Heart left ventricle (tissue), 16 donors: Measurements from ENCODE around the gene CMTM3. TPM values are rescaled to one million over a fixed set of nuclear protein-coding genes. Genes with fewer than 3 reads are reported as not detected.
A peak's percentile ranks its signal among the peaks of the same experiment; 100 is the strongest.

Experiments
- ATAC-seq, 4 donors: fragments of 200-7000 bp; cut with Tn5 transposase; one replicate each; pipeline ENCODE4 v1.9.1; 2020 to 2022; ENCODE audit warnings: moderate library complexity in 4 of 4, mild to moderate bottlenecking in 3 of 4, moderate number of reproducible peaks in 1 of 4
- DNase-seq, 5 donors: peaks; one replicate each; pipeline ENCODE4 v3.0.0-alpha.2; 2020
- H3K27ac ChIP-seq, 12 donors: fragments of 200-600 bp; sonication (generic) in 4 of 12; one replicate each; pipeline versions ENCODE4 v1.5.0 to v1.8.0; 2016 to 2022; ENCODE audit warnings: mild to moderate bottlenecking in 2 of 12
- H3K27me3 ChIP-seq, 9 donors: fragments of 200-600 bp; sonication (generic) in 2 of 9; one replicate each; pipeline versions ENCODE4 v1.5.1 to v1.8.0; 2016 to 2022; ENCODE audit warnings: mild to moderate bottlenecking in 3 of 9
- H3K36me3 ChIP-seq, 9 donors: fragments of 200-600 bp; sonication (generic) in 2 of 9; one replicate each; pipeline versions ENCODE4 v1.5.0 to v1.8.0; 2018 to 2022; ENCODE audit warnings: mild to moderate bottlenecking in 2 of 9
- H3K4me1 ChIP-seq, 12 donors: fragments of 200-600 bp; sonication (generic) in 4 of 12; one replicate each; pipeline versions ENCODE4 v1.5.0 to v1.8.0; 2016 to 2022; ENCODE audit warnings: mild to moderate bottlenecking in 3 of 12
- H3K4me3 ChIP-seq, 12 donors: fragments of 200-600 bp; sonication (generic) in 4 of 12; one replicate each; pipeline versions ENCODE4 v1.5.0 to v1.8.0; 2017 to 2022; ENCODE audit warnings: mild to moderate bottlenecking in 9 of 12, moderate library complexity in 4 of 12
- H3K9me3 ChIP-seq, 12 donors: fragments of 200-600 bp; sonication (generic) in 4 of 12; one replicate each; pipeline versions ENCODE4 v1.5.0 to v1.8.0; 2016 to 2022; ENCODE audit warnings: mild to moderate bottlenecking in 1 of 12
- POLR2A ChIP-seq, 2 donors: fragments of 450-650 bp; IDR thresholded peaks; one replicate each; pipeline ENCODE4 v1.6.1; 2017; ENCODE audit warnings: antibody characterized with exemption in 2 of 2, mild to moderate bottlenecking in 2 of 2, moderate library complexity in 2 of 2
- WGBS, 4 donors: extraction: QIAGEN DNeasy Blood & Tissue Kit in 2 of 4; methylation state at CpG; one replicate each; pipeline versions ENCODE4 v1.1.5 to v1.1.7; 2013 to 2018; 5-methylcytosine and 5-hydroxymethylcytosine counted together
- intact Hi-C, 10 donors: fragments of 100-400 bp; cut with DNase I; formaldehyde crosslinking; loops; one replicate each; pipeline versions ENCODE4 v1.11.1 to v1.14.2; 2022
- polyA plus RNA-seq, 2 donors: library from polyadenylated mRNA; stranded (reverse); fragments of 200-250 nt; gene quantifications; one replicate each; pipeline ENCODE4 v1.2.3, GENCODE V29; 2013
- total RNA-seq, 9 donors: library from RNA; depleted of rRNA in 2 of 9; stranded (reverse); fragments of >200 nt in 2 of 9; fragmentation: NEBNext Ultra II Directional in 3 of 9; extraction: Animal tissue kit (Norgen Biotek cat#: 25700) in 3 of 9; gene quantifications; one replicate each; pipeline versions ENCODE4 v1.1.0 to v1.2.4, GENCODE V29; 2016 to 2023
- TF ChIP-seq, protein P1 (sequence below), 12 donors: fragments of 200-600 bp; sonication (generic) in 4 of 12; IDR thresholded peaks; one replicate each; pipeline versions ENCODE4 v1.5.0 to v1.8.0; 2018 to 2022; ENCODE audit warnings: antibody characterized with exemption in 12 of 12, mild to moderate bottlenecking in 5 of 12
- donor health status: ischemic (EF 13 %, LVEDD 7.1; RV severe dilation, severe dysfunction).
- donor health status: healthy with polysubstance abuse.
- donor health status: DM: no; HTN: yes; CAD: no.
- donor health status: DM: no; HTN: no; CAD: no.
- donor health status: ischemic (EF 25% LVEDD 6.9; RV normal size, moderate dysfunction).
- donor health status: ischemic (EF 25% LVEDD 5.7; RV mildly dilated, moderate dysfunction).
- donor health status: healthy.
- donor health status: DM: yes; HTN: yes; CAD: no.
- donor health status: ischemic (EF 35%, LVEDD 5.7; RV mildly dilated, moderate dysfunction).
- donor health status: nonischemic (EF 11% LVEDD 7.7; RV severe dilation, severe dysfunction).
- donor health status: DM: yes; HTN: yes; CAD: no.
- donor health status: PGD.
- donor health status: ischemic (EF 29% LVEDD 5.4; RV normal size, mild dysfunction).
- donor health status: nonischemic (EF 23%, LVEDD 6.1; RV moderate dilation, normal function).

CMTM3 gene
- total and polyA plus RNA-seq, 11 donors: 5.8 to 30.9 (median 9.6) TPM

DNA sequence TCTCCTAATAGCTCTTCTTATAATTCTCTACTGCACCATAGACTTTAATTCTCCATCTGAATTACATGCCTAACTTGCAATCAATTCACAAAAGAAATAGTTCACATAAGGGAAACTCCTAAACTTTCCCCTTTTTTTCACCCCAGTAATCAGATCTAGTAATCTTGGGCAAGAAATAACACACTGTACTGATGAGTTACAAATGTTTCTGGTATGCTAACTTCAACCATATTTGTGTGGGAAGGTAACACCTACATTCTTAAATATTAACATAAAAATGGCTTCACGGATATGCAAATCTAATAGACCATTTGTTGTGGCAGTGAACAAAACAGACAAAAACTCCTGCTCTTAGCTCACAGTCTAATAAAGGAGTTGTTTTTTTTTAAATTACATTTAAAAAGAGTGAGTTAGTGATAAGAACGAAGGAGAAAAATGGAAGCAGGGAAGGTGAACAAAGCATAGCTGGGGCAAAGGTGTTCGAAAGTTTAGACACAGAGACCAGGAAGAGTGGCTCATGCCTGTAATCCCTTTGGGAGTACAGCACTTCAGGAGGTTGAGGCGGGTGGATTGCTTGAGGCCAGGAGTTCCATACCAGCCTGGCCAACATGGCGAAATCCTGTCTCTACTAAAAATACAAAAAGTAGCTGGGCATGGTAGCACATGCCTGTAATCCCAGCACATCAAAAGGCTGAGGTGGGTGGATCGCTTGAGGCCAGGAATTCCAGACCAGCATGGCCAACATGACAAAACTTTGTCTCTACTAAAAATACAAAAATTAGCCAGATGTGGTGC lies 34.8 kb downstream of the CMTM3 start:
- DNase-seq (peak in 1 of 5 donors; percentile 4), ATAC-seq (no peak)
- TF ChIP-seq, protein P1, sequence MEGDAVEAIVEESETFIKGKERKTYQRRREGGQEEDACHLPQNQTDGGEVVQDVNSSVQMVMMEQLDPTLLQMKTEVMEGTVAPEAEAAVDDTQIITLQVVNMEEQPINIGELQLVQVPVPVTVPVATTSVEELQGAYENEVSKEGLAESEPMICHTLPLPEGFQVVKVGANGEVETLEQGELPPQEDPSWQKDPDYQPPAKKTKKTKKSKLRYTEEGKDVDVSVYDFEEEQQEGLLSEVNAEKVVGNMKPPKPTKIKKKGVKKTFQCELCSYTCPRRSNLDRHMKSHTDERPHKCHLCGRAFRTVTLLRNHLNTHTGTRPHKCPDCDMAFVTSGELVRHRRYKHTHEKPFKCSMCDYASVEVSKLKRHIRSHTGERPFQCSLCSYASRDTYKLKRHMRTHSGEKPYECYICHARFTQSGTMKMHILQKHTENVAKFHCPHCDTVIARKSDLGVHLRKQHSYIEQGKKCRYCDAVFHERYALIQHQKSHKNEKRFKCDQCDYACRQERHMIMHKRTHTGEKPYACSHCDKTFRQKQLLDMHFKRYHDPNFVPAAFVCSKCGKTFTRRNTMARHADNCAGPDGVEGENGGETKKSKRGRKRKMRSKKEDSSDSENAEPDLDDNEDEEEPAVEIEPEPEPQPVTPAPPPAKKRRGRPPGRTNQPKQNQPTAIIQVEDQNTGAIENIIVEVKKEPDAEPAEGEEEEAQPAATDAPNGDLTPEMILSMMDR (IDR thresholded peaks at IDR 0.05): no peak
- TF ChIP-seq POLR2A (IDR thresholded peaks at IDR 0.05): no peak
- H3K4me1 ChIP-seq: no peaks in the 10 kb centered on the region
- no peaks in the 10 kb centered on the region for H3K36me3 ChIP-seq
- WGBS, 4 donors: 90 to 95% (median 92%) methylated on average over 6 of the region's 6 CpGs
- H3K27ac ChIP-seq: no peak overlapping the region
- H3K27me3 ChIP-seq: no peaks in the 10 kb centered on the region
- no peaks in the 10 kb centered on the region for H3K9me3 ChIP-seq
- intact Hi-C loops: no loop called here
- no peak overlapping the region for H3K4me3 ChIP-seq

DNA sequence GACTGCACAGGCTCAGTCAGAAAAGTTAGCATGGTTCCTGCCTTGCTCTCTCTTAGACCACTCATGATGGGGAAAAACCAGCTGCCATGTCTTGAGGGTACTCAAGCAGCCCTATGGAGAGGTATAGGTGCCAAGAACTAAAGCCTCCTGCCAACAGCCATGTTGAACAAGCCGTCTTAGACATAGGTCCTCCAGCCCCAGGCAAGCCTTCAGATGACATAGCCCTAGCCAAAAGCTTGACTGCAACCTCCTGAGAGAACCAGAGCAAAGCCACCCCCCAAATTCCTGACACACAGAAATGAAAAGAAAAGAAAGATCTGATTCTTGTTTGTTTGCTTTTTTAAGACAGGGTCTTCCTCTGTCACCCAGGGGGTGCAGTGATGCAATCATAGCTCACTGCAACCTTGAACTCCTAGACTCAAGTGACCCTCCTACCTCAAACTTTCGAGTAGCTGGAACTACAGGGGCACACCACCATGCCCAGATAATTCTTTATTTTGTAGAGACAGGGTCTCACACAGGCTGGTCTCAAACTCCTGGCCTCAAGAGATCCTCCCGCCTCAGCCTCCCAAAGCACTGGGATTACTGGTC lies 36.3 kb downstream of the CMTM3 start:
- Histone ChIP-seq H3K4me3 (no peak overlapping the region), H3K36me3 (no peaks in the 10 kb centered on the region), H3K9me3 (no peaks in the 10 kb centered on the region), H3K27ac (no peak overlapping the region), H3K4me1 (no peaks in the 10 kb centered on the region), H3K27me3 (no peaks in the 10 kb centered on the region)
- DNase-seq (peak in 1 of 5 donors; percentile 2), ATAC-seq (no peak)
- intact Hi-C loops: no loop called here
- TF ChIP-seq POLR2A (IDR thresholded peaks at IDR 0.05): no peak
- TF ChIP-seq, protein P1 (IDR thresholded peaks at IDR 0.05): no peak
- WGBS, 4 donors: 97 to 99% (median 97%) methylated on average over 3 of the region's 3 CpGs

GRCh38 chr16:66641387-66641786 lies 36.9 kb downstream of the CMTM3 start:
- no peak for DNase-seq
- TF ChIP-seq, protein P1 (IDR thresholded peaks at IDR 0.05): no peak
- TF ChIP-seq POLR2A (IDR thresholded peaks at IDR 0.05): no peak
- Histone ChIP-seq H3K27me3 (no peaks in the 10 kb centered on the region), H3K36me3 (no peaks in the 10 kb centered on the region), H3K27ac (no peak overlapping the region), H3K4me3 (no peak overlapping the region), H3K9me3 (no peaks in the 10 kb centered on the region), H3K4me1 (no peaks in the 10 kb centered on the region)
- intact Hi-C loops: no loop called here
- WGBS, 4 donors: 96 to 98% (median 96%) methylated on average over 1 of the region's 1 CpG
- no peak for ATAC-seq

DNA sequence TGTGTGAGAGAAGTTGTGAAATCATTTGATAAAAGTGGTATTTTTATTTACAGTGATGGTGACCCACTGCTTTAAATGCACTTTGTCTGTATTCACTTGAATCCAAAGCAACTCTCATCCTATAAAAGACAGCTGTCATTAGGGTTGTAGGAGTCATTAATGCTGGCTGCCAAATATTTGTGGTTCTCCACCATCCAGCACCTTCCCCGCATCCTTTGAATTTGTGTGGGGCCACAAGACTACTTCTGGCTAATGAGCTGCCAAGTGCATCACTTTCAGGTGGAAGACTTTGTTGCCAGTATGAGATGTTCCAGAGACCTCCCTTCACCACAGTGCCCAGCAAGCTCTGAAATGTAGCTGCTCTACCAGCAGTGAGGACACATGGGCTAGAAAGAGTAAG lies 43.4 kb downstream of the CMTM3 start:
- TF ChIP-seq, protein P1 (IDR thresholded peaks at IDR 0.05): no peak
- TF ChIP-seq POLR2A (IDR thresholded peaks at IDR 0.05): no peak
- DNase-seq (no peak), ATAC-seq (no peak)
- Histone ChIP-seq H3K4me3 (no peak overlapping the region), H3K9me3 (no peaks in the 10 kb centered on the region), H3K27me3 (no peaks in the 10 kb centered on the region), H3K4me1 (peaks cover 0 to 22% (median 7%) of the 10 kb centered on the region in 12 donors), H3K36me3 (no peaks in the 10 kb centered on the region), H3K27ac (no peak overlapping the region)
- intact Hi-C loops: no loop called here
- 94 to 100% (median 98%) methylated on average over 1 of the region's 1 CpG for WGBS, 4 donors
